H1 (cell line): ENCODE results near the gene TBC1D2B. TPM values are rescaled to one million over a fixed set of nuclear protein-coding genes. Genes with fewer than 3 reads are reported as not detected.

ENCODE experiments used
- ASH2L ChIP-seq: fragments of 200-600, 300-600 bp; sonication (generic); IDR thresholded peaks from one replicate; pipeline ENCODE4 v1.7.1; 2017; ENCODE audit warnings: low read length
- BRCA1 ChIP-seq: IDR thresholded peaks from 2 replicates; pipeline ENCODE4 v1.6.1; 2012; ENCODE audit warnings: low read depth, low read length, improper control_type of control experiment
- FOSL1 ChIP-seq: IDR thresholded peaks from 2 replicates; pipeline ENCODE4 v1.6.1; 2011; ENCODE audit warnings: mild to moderate bottlenecking, low read depth, low read length, moderate library complexity; ENCODE audit not compliant: insufficient read depth
- NANOG ChIP-seq: IDR thresholded peaks from 2 replicates; pipeline ENCODE4 v1.6.1; 2011; ENCODE audit warnings: low read length, low read depth, mild to moderate bottlenecking, inconsistent platforms; ENCODE audit not compliant: insufficient read depth, poor library complexity, severe bottlenecking
- POU5F1 ChIP-seq: IDR thresholded peaks from 2 replicates; pipeline ENCODE4 v1.6.1; 2011; ENCODE audit warnings: low read depth, mild to moderate bottlenecking, low read length, moderate library complexity
- SIRT6 ChIP-seq: IDR thresholded peaks from one replicate; pipeline ENCODE4 v1.7.1; 2012; ENCODE audit warnings: low read length, inconsistent platforms
- SP2 ChIP-seq: IDR thresholded peaks from 2 replicates; pipeline ENCODE4 v1.6.1; 2012; ENCODE audit warnings: mild to moderate bottlenecking, low read length, inconsistent platforms
- YY1 ChIP-seq: IDR thresholded peaks from 2 replicates; pipeline ENCODE4 v1.6.1; 2011; ENCODE audit warnings: low read depth, mild to moderate bottlenecking, low read length
- polyA plus RNA-seq, 7 experiments: library from polyadenylated mRNA; depleted of rRNA in 3 of 7; stranded (reverse) in 5 of 7; unstranded in 2 of 7; fragments of >200 nt in 5 of 7; fragments of 200-250 nt in 2 of 7; gene quantifications; 1 replicate in 5 of 7; 2 replicates in 1 of 7; 4 replicates in 1 of 7; pipeline versions ENCODE4 v1.2.1 to v1.2.3, GENCODE V29; 2011 to 2013; ENCODE audit warnings: missing spikeins in 2 of 7, mixed read lengths in 2 of 7
- total RNA-seq: library from RNA; stranded (reverse); fragmentation: NEBNext Ultra II Directional; extraction: Animal tissue kit (Norgen Biotek cat#: 25700); gene quantifications from 2 replicates; pipeline ENCODE4 v1.2.1, GENCODE V29; 2021
- TF ChIP-seq, protein P1 (sequence below): fragments of 300-600 bp; sonication (generic); IDR thresholded peaks from 2 replicates; pipeline ENCODE4 v1.7.1; 2012; ENCODE audit warnings: low read length, moderate library complexity, mild to moderate bottlenecking, inconsistent platforms; ENCODE audit not compliant: insufficient replicate concordance
- TF ChIP-seq, protein P2 (sequence below): IDR thresholded peaks from 2 replicates; pipeline ENCODE4 v1.6.1; 2011; ENCODE audit warnings: low read length, improper control_type of control experiment

Gene TBC1D2B
- total and polyA plus RNA-seq, 2 of the 8 experiments (the other 6 are each of a cell fraction or from before 2014, with no cell fraction given) = 11.9 to 19.5 TPM

DNA sequence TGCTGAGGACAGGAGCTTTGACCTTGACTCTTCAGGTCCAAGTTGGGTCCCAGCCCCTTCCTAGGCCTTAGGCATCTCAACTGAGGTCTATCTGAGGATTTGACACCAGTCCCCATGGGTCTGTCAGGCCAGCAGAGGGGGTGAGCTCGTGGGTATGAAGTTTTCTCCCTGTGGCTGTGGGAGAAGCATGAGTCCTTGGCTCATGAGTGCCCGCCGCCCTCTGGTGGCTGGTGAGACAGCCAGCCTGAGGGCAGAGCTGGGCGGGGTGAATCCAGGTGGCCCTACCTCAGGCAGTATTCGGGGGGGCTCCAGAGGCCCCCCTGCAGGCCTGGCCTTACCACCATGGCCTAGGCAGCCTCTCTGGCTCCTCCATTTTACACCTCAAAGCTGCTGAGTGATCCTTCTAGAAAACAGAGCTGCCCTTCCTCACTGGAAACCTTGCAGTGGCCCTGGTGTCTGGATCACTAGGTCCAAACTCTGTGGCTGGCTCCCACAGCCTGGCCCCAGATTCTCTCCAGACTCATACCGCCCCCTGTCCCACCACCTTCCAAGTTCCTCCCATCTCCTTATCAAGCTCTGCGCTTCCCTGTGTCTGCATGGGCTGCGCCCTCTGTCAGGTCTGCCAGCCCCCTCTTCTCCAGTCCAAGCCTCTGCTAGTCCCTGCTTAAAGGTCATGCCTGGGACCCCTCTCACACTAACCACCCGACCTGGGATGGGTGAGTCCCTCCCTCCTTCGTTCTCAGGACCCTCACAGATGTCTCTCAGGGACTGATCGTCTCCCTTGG lies 31.0 kb upstream of the TBC1D2B start (continued):
- TF ChIP-seq, protein P1, sequence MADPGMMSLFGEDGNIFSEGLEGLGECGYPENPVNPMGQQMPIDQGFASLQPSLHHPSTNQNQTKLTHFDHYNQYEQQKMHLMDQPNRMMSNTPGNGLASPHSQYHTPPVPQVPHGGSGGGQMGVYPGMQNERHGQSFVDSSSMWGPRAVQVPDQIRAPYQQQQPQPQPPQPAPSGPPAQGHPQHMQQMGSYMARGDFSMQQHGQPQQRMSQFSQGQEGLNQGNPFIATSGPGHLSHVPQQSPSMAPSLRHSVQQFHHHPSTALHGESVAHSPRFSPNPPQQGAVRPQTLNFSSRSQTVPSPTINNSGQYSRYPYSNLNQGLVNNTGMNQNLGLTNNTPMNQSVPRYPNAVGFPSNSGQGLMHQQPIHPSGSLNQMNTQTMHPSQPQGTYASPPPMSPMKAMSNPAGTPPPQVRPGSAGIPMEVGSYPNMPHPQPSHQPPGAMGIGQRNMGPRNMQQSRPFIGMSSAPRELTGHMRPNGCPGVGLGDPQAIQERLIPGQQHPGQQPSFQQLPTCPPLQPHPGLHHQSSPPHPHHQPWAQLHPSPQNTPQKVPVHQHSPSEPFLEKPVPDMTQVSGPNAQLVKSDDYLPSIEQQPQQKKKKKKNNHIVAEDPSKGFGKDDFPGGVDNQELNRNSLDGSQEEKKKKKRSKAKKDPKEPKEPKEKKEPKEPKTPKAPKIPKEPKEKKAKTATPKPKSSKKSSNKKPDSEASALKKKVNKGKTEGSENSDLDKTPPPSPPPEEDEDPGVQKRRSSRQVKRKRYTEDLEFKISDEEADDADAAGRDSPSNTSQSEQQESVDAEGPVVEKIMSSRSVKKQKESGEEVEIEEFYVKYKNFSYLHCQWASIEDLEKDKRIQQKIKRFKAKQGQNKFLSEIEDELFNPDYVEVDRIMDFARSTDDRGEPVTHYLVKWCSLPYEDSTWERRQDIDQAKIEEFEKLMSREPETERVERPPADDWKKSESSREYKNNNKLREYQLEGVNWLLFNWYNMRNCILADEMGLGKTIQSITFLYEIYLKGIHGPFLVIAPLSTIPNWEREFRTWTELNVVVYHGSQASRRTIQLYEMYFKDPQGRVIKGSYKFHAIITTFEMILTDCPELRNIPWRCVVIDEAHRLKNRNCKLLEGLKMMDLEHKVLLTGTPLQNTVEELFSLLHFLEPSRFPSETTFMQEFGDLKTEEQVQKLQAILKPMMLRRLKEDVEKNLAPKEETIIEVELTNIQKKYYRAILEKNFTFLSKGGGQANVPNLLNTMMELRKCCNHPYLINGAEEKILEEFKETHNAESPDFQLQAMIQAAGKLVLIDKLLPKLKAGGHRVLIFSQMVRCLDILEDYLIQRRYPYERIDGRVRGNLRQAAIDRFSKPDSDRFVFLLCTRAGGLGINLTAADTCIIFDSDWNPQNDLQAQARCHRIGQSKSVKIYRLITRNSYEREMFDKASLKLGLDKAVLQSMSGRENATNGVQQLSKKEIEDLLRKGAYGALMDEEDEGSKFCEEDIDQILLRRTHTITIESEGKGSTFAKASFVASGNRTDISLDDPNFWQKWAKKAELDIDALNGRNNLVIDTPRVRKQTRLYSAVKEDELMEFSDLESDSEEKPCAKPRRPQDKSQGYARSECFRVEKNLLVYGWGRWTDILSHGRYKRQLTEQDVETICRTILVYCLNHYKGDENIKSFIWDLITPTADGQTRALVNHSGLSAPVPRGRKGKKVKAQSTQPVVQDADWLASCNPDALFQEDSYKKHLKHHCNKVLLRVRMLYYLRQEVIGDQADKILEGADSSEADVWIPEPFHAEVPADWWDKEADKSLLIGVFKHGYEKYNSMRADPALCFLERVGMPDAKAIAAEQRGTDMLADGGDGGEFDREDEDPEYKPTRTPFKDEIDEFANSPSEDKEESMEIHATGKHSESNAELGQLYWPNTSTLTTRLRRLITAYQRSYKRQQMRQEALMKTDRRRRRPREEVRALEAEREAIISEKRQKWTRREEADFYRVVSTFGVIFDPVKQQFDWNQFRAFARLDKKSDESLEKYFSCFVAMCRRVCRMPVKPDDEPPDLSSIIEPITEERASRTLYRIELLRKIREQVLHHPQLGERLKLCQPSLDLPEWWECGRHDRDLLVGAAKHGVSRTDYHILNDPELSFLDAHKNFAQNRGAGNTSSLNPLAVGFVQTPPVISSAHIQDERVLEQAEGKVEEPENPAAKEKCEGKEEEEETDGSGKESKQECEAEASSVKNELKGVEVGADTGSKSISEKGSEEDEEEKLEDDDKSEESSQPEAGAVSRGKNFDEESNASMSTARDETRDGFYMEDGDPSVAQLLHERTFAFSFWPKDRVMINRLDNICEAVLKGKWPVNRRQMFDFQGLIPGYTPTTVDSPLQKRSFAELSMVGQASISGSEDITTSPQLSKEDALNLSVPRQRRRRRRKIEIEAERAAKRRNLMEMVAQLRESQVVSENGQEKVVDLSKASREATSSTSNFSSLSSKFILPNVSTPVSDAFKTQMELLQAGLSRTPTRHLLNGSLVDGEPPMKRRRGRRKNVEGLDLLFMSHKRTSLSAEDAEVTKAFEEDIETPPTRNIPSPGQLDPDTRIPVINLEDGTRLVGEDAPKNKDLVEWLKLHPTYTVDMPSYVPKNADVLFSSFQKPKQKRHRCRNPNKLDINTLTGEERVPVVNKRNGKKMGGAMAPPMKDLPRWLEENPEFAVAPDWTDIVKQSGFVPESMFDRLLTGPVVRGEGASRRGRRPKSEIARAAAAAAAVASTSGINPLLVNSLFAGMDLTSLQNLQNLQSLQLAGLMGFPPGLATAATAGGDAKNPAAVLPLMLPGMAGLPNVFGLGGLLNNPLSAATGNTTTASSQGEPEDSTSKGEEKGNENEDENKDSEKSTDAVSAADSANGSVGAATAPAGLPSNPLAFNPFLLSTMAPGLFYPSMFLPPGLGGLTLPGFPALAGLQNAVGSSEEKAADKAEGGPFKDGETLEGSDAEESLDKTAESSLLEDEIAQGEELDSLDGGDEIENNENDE = no peak
- TF ChIP-seq, protein P2, sequence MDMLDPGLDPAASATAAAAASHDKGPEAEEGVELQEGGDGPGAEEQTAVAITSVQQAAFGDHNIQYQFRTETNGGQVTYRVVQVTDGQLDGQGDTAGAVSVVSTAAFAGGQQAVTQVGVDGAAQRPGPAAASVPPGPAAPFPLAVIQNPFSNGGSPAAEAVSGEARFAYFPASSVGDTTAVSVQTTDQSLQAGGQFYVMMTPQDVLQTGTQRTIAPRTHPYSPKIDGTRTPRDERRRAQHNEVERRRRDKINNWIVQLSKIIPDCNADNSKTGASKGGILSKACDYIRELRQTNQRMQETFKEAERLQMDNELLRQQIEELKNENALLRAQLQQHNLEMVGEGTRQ = no peak
- no peak for TF ChIP-seq SP2
- no peak for TF ChIP-seq ASH2L
- TF ChIP-seq FOSL1 = no peak
- TF ChIP-seq NANOG = no peak
- TF ChIP-seq YY1 = peak; percentile 45; the same call in 1 of the 2 replicates
- no peak for TF ChIP-seq POU5F1
- no peak for TF ChIP-seq SIRT6
- no peak for TF ChIP-seq BRCA1
